GM23338 (cell line): ENCODE measurements around the gene PAX5.

Experiments
- EZH2 ChIP-seq: fragments of 200-600 bp; sonication (generic); IDR thresholded peaks from one replicate; pipeline ENCODE4 v1.8.0; 2017; ENCODE audit warnings: antibody characterized with exemption, mild to moderate bottlenecking, low read depth; ENCODE audit not compliant: unreplicated experiment
- EZH2phosphoT487 ChIP-seq: fragments of 200-600 bp; sonication (generic); IDR thresholded peaks from one replicate; pipeline ENCODE4 v1.8.1; 2018; ENCODE audit warnings: antibody characterized with exemption; ENCODE audit not compliant: unreplicated experiment
- POLR2AphosphoS5 ChIP-seq: IDR thresholded peaks from 2 replicates; pipeline ENCODE4 v1.6.1; 2016; ENCODE audit warnings: antibody characterized with exemption, low read depth
- TF ChIP-seq, protein P1 (sequence below), 2 experiments: fragments of 200-600 bp in 1 of 2; sonication (generic) in 1 of 2; conservative IDR thresholded peaks; 2 replicates each; pipeline versions ENCODE4 v1.5.1 to v1.6.1; 2016 to 2017; ENCODE audit warnings: antibody characterized with exemption in 2 of 2, low read depth in 2 of 2, mild to moderate bottlenecking in 2 of 2, moderate library complexity in 1 of 2
- TF ChIP-seq, protein P2 (sequence below): IDR thresholded peaks from one replicate; pipeline ENCODE4 v1.6.1; 2018; ENCODE audit warnings: antibody characterized with exemption; ENCODE audit not compliant: unreplicated experiment

DNA sequence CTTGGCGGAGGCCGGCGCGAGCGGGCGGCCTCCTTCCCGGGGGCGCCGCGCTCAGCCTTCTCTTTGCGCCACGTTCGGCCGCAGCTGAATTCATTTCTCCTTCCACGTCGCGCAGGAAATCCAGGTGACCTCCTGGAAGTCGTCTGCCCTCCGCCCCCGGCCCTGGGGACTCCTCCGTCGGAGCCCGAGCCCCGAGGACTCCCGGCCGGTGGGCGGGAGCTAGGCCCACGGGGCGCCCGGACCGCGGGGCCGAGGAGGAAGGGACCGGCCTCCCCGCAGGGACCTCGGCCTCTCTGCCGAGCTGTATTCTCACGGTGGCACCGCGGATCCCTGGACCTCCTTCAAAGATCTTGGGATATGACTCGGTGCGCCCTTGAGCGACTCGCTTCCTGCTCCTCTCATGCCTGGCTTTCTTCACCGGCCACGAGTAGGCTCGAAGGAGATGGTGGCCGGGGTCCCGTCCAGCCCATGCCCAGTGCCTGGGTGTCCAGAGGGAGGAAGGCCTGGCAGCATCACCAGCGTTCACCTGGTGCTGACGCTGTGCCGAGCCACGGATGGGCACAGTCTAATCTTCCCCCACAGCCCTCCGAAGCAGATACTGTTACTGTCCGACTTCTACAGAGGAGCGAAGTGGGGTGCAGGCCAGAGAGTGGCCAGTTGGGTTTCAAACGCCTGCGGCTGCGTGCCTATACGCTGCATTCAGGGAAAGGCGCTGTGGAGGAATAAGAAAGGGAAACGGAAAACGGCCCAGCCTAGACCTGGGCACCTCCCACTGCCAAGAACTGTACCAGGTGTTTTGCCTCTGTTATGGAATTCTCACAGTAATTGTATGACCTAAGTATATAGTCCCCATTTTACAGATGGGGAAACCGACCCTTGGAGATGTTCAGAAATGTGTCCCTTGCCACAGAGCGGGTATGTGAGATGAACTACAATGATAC is 47.3 kb downstream of the PAX5 start:
- TF ChIP-seq EZH2 (peak; percentile 86), EZH2phosphoT487 (peak; percentile 63), POLR2AphosphoS5 (no peak)
- TF ChIP-seq, protein P1, sequence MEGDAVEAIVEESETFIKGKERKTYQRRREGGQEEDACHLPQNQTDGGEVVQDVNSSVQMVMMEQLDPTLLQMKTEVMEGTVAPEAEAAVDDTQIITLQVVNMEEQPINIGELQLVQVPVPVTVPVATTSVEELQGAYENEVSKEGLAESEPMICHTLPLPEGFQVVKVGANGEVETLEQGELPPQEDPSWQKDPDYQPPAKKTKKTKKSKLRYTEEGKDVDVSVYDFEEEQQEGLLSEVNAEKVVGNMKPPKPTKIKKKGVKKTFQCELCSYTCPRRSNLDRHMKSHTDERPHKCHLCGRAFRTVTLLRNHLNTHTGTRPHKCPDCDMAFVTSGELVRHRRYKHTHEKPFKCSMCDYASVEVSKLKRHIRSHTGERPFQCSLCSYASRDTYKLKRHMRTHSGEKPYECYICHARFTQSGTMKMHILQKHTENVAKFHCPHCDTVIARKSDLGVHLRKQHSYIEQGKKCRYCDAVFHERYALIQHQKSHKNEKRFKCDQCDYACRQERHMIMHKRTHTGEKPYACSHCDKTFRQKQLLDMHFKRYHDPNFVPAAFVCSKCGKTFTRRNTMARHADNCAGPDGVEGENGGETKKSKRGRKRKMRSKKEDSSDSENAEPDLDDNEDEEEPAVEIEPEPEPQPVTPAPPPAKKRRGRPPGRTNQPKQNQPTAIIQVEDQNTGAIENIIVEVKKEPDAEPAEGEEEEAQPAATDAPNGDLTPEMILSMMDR (conservative IDR thresholded peaks at IDR 0.05; ENCODE audit: low read depth in 2 of 2), result no peak
- TF ChIP-seq, protein P2, sequence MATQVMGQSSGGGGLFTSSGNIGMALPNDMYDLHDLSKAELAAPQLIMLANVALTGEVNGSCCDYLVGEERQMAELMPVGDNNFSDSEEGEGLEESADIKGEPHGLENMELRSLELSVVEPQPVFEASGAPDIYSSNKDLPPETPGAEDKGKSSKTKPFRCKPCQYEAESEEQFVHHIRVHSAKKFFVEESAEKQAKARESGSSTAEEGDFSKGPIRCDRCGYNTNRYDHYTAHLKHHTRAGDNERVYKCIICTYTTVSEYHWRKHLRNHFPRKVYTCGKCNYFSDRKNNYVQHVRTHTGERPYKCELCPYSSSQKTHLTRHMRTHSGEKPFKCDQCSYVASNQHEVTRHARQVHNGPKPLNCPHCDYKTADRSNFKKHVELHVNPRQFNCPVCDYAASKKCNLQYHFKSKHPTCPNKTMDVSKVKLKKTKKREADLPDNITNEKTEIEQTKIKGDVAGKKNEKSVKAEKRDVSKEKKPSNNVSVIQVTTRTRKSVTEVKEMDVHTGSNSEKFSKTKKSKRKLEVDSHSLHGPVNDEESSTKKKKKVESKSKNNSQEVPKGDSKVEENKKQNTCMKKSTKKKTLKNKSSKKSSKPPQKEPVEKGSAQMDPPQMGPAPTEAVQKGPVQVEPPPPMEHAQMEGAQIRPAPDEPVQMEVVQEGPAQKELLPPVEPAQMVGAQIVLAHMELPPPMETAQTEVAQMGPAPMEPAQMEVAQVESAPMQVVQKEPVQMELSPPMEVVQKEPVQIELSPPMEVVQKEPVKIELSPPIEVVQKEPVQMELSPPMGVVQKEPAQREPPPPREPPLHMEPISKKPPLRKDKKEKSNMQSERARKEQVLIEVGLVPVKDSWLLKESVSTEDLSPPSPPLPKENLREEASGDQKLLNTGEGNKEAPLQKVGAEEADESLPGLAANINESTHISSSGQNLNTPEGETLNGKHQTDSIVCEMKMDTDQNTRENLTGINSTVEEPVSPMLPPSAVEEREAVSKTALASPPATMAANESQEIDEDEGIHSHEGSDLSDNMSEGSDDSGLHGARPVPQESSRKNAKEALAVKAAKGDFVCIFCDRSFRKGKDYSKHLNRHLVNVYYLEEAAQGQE, result no peak
